Upper lobe of right lung (tissue), 1 donor: ENCODE results near the gene GGT6. TPM values are rescaled to one million over a fixed set of nuclear protein-coding genes. Genes with fewer than 3 reads are reported as not detected.

Source experiments
- ATAC-seq: fragments of 200-7000 bp; cut with Tn5 transposase; one replicate; pipeline ENCODE4 v1.9.1; 2020; ENCODE audit warnings: mild to moderate bottlenecking, moderate library complexity
- DNase-seq: peaks from one replicate; pipeline ENCODE4 v3.0.0-alpha.2; 2020
- H3K27ac ChIP-seq: fragments of 200-600 bp; one replicate; pipeline ENCODE4 v1.8.0; 2022
- H3K27me3 ChIP-seq: fragments of 200-600 bp; one replicate; pipeline ENCODE4 v1.8.0; 2022; ENCODE audit warnings: mild to moderate bottlenecking
- H3K36me3 ChIP-seq: fragments of 200-600 bp; one replicate; pipeline ENCODE4 v1.8.0; 2022
- H3K4me1 ChIP-seq: fragments of 200-600 bp; one replicate; pipeline ENCODE4 v1.8.0; 2022
- H3K4me3 ChIP-seq: fragments of 200-600 bp; one replicate; pipeline ENCODE4 v1.8.0; 2022; ENCODE audit warnings: mild to moderate bottlenecking
- H3K9me3 ChIP-seq: fragments of 200-600 bp; one replicate; pipeline ENCODE4 v1.8.0; 2022
- intact Hi-C: fragments of 100-400 bp; cut with DNase I; formaldehyde crosslinking; loops from one replicate; pipeline ENCODE4 v1.11.0; 2022
- total RNA-seq: library from RNA; stranded (reverse); fragmentation: NEBNext Ultra II Directional; extraction: Animal tissue kit (Norgen Biotek cat#: 25700); gene quantifications from one replicate; pipeline ENCODE4 v1.2.1, GENCODE V29; 2021
- TF ChIP-seq, protein P1 (sequence below): fragments of 200-600 bp; IDR thresholded peaks from one replicate; pipeline ENCODE4 v1.8.0; 2022; ENCODE audit warnings: antibody characterized with exemption
- donor health status: DM: no; HTN: yes; CAD: no; lungs with severe emphysema.

Gene GGT6
- total RNA-seq, 1 donor from 2014 or later: 5.6 TPM

GRCh38 chr17:4604111-4604644 lies 43.8 kb upstream of the GGT6 start:
- TF ChIP-seq, protein P1, sequence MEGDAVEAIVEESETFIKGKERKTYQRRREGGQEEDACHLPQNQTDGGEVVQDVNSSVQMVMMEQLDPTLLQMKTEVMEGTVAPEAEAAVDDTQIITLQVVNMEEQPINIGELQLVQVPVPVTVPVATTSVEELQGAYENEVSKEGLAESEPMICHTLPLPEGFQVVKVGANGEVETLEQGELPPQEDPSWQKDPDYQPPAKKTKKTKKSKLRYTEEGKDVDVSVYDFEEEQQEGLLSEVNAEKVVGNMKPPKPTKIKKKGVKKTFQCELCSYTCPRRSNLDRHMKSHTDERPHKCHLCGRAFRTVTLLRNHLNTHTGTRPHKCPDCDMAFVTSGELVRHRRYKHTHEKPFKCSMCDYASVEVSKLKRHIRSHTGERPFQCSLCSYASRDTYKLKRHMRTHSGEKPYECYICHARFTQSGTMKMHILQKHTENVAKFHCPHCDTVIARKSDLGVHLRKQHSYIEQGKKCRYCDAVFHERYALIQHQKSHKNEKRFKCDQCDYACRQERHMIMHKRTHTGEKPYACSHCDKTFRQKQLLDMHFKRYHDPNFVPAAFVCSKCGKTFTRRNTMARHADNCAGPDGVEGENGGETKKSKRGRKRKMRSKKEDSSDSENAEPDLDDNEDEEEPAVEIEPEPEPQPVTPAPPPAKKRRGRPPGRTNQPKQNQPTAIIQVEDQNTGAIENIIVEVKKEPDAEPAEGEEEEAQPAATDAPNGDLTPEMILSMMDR: no peak
- no peaks in the 10 kb centered on the region for H3K36me3 ChIP-seq
- intact Hi-C loops: no loop called here
- DNase-seq: no peak
- H3K4me3 ChIP-seq: no peak overlapping the region
- H3K9me3 ChIP-seq: no peaks in the 10 kb centered on the region
- H3K27me3 ChIP-seq: no peaks in the 10 kb centered on the region
- peaks cover 30% of the 10 kb centered on the region for H3K4me1 ChIP-seq
- peak overlapping the region; percentile 36 for H3K27ac ChIP-seq
- no peak for ATAC-seq

DNA sequence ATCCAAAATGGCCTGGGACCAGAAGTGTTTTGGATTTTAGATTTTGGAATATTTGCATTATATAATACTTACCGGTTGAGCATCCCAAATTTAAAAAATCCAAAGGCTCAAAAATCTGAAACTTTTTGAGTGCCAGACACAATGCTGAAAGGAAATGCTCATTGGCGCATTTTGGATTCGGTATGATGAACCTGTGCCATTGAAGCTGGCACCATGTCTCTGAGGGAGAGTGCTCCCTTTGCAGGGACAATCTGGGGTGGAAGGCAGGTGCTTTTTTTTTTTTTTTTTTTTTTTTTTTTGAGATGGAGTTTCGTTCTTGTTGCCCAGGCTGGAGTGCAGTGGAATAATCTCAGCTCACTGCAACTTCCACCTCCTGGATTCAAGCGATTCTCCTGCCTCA lies 41.7 kb upstream of the GGT6 start:
- H3K36me3 ChIP-seq: no peaks in the 10 kb centered on the region
- intact Hi-C loops: no loop called here
- no peak overlapping the region for H3K4me3 ChIP-seq
- ATAC-seq (no peak), DNase-seq (no peak)
- H3K27me3 ChIP-seq: no peaks in the 10 kb centered on the region
- H3K27ac ChIP-seq: no peak overlapping the region
- peaks cover 20% of the 10 kb centered on the region for H3K4me1 ChIP-seq
- TF ChIP-seq, protein P1: no peak
- H3K9me3 ChIP-seq: no peaks in the 10 kb centered on the region

DNA sequence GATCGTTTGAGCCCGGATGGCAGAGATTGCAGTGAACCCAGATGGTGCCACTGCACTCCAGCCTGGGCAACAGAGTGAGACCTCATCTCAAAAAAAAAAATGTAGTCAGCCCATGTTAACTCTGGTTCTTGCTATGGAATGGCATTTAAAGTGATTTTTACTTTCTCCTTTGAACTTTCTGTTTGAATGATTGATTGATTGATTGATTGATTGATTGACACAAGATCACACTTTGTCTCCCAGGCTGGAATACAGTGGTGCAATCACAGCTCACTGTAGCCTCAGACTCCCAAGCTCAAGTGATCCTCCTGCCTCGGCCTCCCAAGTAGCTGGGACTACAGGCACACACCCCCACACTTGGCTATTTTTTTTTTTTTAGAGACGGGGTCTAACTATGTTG lies 40.9 kb upstream of the GGT6 start:
- no peak for ATAC-seq
- Histone ChIP-seq H3K4me3 (no peak overlapping the region), H3K27me3 (no peaks in the 10 kb centered on the region), H3K4me1 (peaks cover 17% of the 10 kb centered on the region), H3K27ac (no peak overlapping the region), H3K36me3 (no peaks in the 10 kb centered on the region), H3K9me3 (no peaks in the 10 kb centered on the region)
- TF ChIP-seq, protein P1: no peak
- DNase-seq: no peak
- intact Hi-C loops: no loop called here

DNA sequence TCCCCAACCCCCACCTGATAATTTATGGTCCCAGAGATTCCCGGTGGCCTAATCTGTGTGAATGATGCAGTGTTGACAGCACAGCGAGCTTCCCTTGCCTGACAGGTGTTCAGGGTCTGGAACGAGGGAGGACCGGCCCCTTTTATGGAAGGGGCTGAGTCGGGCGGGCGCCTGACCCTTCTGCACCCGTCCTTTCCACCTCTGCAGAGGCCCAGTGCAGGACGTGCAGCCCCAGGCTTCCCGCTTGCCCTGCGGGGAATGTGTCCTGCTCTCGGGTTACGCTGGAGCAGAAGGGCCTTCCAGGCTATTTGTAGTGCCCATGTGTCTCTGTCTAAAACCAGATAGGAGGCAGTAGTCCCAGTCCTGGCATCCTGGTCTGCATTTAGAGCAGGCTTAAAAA lies 40.2 kb upstream of the GGT6 start:
- Histone ChIP-seq H3K27ac (no peak overlapping the region), H3K27me3 (no peaks in the 10 kb centered on the region), H3K4me3 (no peak overlapping the region), H3K4me1 (peaks cover 12% of the 10 kb centered on the region), H3K9me3 (no peaks in the 10 kb centered on the region), H3K36me3 (no peaks in the 10 kb centered on the region)
- TF ChIP-seq, protein P1: no peak
- DNase-seq (no peak), ATAC-seq (no peak)
- intact Hi-C loops: no loop called here

DNA sequence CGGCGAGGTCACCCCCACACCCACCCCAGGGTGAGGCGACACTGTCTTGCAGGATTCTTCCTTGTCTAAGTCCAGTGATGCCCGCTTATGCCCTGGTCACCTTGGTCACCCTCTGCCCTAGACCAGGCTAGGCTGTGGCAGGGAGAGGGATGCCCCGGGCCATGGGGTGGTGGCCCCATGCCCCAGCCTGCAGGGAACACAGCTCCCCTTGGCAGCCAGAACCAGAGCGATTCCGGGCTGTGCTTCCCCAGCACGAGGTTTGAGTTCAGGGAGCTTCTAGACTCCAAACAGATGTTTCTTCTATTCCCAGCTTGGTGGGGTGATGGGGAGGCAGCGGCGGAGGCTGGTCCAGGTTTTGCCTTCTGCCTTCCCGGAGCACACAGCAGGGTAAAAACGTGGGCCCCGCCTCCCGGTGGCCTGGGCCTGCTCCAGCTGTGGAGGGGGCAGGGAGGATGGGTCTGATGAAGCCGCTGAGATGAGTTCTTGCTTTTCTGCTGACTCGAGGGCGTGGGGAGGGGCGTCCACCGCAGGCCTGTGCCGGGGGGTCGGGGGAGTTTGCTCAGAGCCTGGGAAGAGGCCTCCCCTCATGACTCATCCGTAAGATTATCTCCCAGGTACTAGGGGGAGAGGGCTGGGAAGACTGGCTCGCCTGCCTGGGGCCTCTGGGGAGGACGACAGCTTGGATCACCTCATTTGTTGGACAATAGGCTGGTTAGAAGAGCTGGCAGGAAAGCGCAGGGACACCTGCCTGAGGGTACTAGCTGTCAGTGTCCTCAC lies 39.3 kb upstream of the GGT6 start:
- intact Hi-C loops: no loop called here
- H3K4me3 ChIP-seq: no peak overlapping the region
- H3K27ac ChIP-seq: peak overlapping the region; percentile 68
- ATAC-seq (peak; percentile 31), DNase-seq (no peak)
- no peaks in the 10 kb centered on the region for H3K27me3 ChIP-seq
- peaks cover 14% of the 10 kb centered on the region for H3K4me1 ChIP-seq
- TF ChIP-seq, protein P1: no peak
- no peaks in the 10 kb centered on the region for H3K36me3 ChIP-seq
- no peaks in the 10 kb centered on the region for H3K9me3 ChIP-seq
